ENCODE results near the gene AP1G2. TPM values are rescaled to one million over a fixed set of nuclear protein-coding genes. Genes with fewer than 3 reads are reported as not detected.

AP1G2 gene
- polyA plus RNA-seq, 1 experiment = 8.2 TPM

GRCh38 chr14:23572836-23573235 lies 5.2 kb upstream of the AP1G2 start:
- no peak for DNase-seq (ENCODE audit: low read depth, low spot score)
- no peak overlapping the region for H3K4me3 ChIP-seq (ENCODE audit: low read depth, low read length)
- ChIA-PET POLR2A (no interaction called here), CTCF (interaction anchor here (1.3 to 1.9 kb wide), 2 partner anchors 10 to 16 kb away, joined by 4 to 5 read pairs; no protein-coding TSS in a partner anchor)
- no peaks in the 10 kb centered on the region; the same call in 1 of the 2 replicates for H3K9me3 ChIP-seq (ENCODE audit: control insufficient read depth, insufficient read depth, low read length)
- peaks cover 65% of the 10 kb centered on the region for H3K27me3 ChIP-seq (ENCODE audit: control insufficient read depth, insufficient read depth, low read length)
- H3K27ac ChIP-seq (ENCODE audit: low read depth, low read length) = no peak overlapping the region
- TF ChIP-seq, protein P1, sequence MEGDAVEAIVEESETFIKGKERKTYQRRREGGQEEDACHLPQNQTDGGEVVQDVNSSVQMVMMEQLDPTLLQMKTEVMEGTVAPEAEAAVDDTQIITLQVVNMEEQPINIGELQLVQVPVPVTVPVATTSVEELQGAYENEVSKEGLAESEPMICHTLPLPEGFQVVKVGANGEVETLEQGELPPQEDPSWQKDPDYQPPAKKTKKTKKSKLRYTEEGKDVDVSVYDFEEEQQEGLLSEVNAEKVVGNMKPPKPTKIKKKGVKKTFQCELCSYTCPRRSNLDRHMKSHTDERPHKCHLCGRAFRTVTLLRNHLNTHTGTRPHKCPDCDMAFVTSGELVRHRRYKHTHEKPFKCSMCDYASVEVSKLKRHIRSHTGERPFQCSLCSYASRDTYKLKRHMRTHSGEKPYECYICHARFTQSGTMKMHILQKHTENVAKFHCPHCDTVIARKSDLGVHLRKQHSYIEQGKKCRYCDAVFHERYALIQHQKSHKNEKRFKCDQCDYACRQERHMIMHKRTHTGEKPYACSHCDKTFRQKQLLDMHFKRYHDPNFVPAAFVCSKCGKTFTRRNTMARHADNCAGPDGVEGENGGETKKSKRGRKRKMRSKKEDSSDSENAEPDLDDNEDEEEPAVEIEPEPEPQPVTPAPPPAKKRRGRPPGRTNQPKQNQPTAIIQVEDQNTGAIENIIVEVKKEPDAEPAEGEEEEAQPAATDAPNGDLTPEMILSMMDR (IDR thresholded peaks at IDR 0.05; ENCODE audit: low read depth, low read length) = no peak

GRCh38 chr14:23572524-23572828 lies 4.9 kb upstream of the AP1G2 start:
- no peak overlapping the region for H3K27ac ChIP-seq (ENCODE audit: low read depth, low read length)
- TF ChIP-seq, protein P1 (IDR thresholded peaks at IDR 0.05; ENCODE audit: low read depth, low read length) = no peak
- DNase-seq (ENCODE audit: low read depth, low spot score) = no peak
- peaks cover 61% of the 10 kb centered on the region for H3K27me3 ChIP-seq (ENCODE audit: control insufficient read depth, insufficient read depth, low read length)
- ChIA-PET CTCF (interaction anchor here (1.3 to 1.9 kb wide), 2 partner anchors 10 to 16 kb away, joined by 4 to 5 read pairs; no protein-coding TSS in a partner anchor), POLR2A (no interaction called here)
- no peak overlapping the region for H3K4me3 ChIP-seq (ENCODE audit: low read depth, low read length)
- H3K9me3 ChIP-seq (ENCODE audit: control insufficient read depth, insufficient read depth, low read length) = no peaks in the 10 kb centered on the region; the same call in 1 of the 2 replicates

GRCh38 chr14:23571701-23572523 lies 4.3 kb upstream of the AP1G2 start:
- Histone ChIP-seq H3K9me3 (ENCODE audit: control insufficient read depth, insufficient read depth, low read length) (no peaks in the 10 kb centered on the region; the same call in 1 of the 2 replicates), H3K4me3 (ENCODE audit: low read depth, low read length) (no peak overlapping the region), H3K27me3 (ENCODE audit: control insufficient read depth, insufficient read depth, low read length) (peaks cover 56% of the 10 kb centered on the region), H3K27ac (ENCODE audit: low read depth, low read length) (no peak overlapping the region)
- CTCF ChIA-PET = interaction anchor here (1.3 to 1.9 kb wide), 2 partner anchors 9 to 17 kb away, joined by 4 to 5 read pairs; no protein-coding TSS in a partner anchor
- POLR2A ChIA-PET = interaction anchor here (0.6 kb wide), 1 partner anchor 16 kb away, joined by 3 read pairs; no protein-coding TSS in a partner anchor
- no peak for DNase-seq (ENCODE audit: low read depth, low spot score)
- TF ChIP-seq, protein P1 (IDR thresholded peaks at IDR 0.05; ENCODE audit: low read depth, low read length) = no peak

- no peak for DNase-seq (ENCODE audit: low read depth, low spot score)
- no peak overlapping the region for H3K27ac ChIP-seq (ENCODE audit: low read depth, low read length)
- ChIA-PET POLR2A (no interaction called here), CTCF (interaction anchor here (0.8 to 1.9 kb wide), 2 partner anchors 18 to 92 kb away, joined by 3 to 5 read pairs; no protein-coding TSS in a partner anchor)
- H3K4me3 ChIP-seq (ENCODE audit: low read depth, low read length) = no peak overlapping the region
- TF ChIP-seq, protein P1 (IDR thresholded peaks at IDR 0.05; ENCODE audit: low read depth, low read length) = no peak
- H3K9me3 ChIP-seq (ENCODE audit: control insufficient read depth, insufficient read depth, low read length) = no peaks in the 10 kb centered on the region; the same call in 1 of the 2 replicates
- H3K27me3 ChIP-seq (ENCODE audit: control insufficient read depth, insufficient read depth, low read length) = peaks cover 48% of the 10 kb centered on the region
Observed at GRCh38 chr14:23570806-23571483, 3.4 kb upstream of the AP1G2 start.
